Lower leg skin (tissue), 3 donors: ENCODE data around the gene MIEN1.

Experiments used
- CTCF ChIP-seq, 3 donors: fragments of 450-650 bp; IDR thresholded peaks; one replicate each; pipeline ENCODE4 v1.5.1; 2016; ENCODE audit warnings: antibody characterized with exemption in 3 of 3, mild to moderate bottlenecking in 3 of 3, moderate library complexity in 2 of 3
- POLR2A ChIP-seq, 2 donors: fragments of 450-650 bp; IDR thresholded peaks; one replicate each; pipeline ENCODE4 v1.6.1; 2016 to 2017; ENCODE audit warnings: antibody characterized with exemption in 2 of 2, mild to moderate bottlenecking in 1 of 2, moderate library complexity in 1 of 2

- TF ChIP-seq CTCF (IDR thresholded peaks at IDR 0.05): no peak
- no peak for TF ChIP-seq POLR2A (IDR thresholded peaks at IDR 0.05)
These were observed 21.3 kb upstream of the MIEN1 start for GRCh38 chr17:39751637-39752036.
